Pancreas (tissue), 10 donors: ENCODE results near the gene CSF3R. TPM values are rescaled to one million over a fixed set of nuclear protein-coding genes. Genes with fewer than 3 reads are reported as not detected.

Experiments
- ATAC-seq, 4 donors: fragments of 200-7000 bp; cut with Tn5 transposase; one replicate each; pipeline versions ENCODE4 v1.8.0 to v1.9.1; 2020; ENCODE audit warnings: mild to moderate bottlenecking in 4 of 4, moderate library complexity in 4 of 4
- DNase-seq, 6 donors: peaks; one replicate each; pipeline ENCODE4 v3.0.0-alpha.2; 2020
- FAIRE-seq: peaks from 2 replicates; lab custom pipeline; 2012; peaks lifted over from hg19 to GRCh38; lab: Jason Lieb, UNC
- H3K27ac ChIP-seq, 4 donors: fragments of 200-600 bp; sonication (generic); 1 replicate in 3 of 4; 2 replicates in 1 of 4; pipeline versions ENCODE4 v1.5.0 to v1.8.0; 2020
- H3K27me3 ChIP-seq, 4 donors: fragments of 200-600 bp; one replicate each; pipeline ENCODE4 v1.8.0; 2021
- H3K36me3 ChIP-seq, 3 donors: fragments of 200-600 bp; sonication (generic) in 1 of 3; one replicate each; pipeline versions ENCODE4 v1.5.0 to v1.8.0; 2020 to 2021
- H3K4me1 ChIP-seq, 3 donors: fragments of 200-600 bp; one replicate each; pipeline ENCODE4 v1.8.0; 2021
- H3K4me3 ChIP-seq, 4 donors: fragments of 200-600 bp; sonication (generic) in 2 of 4; one replicate each; pipeline versions ENCODE4 v1.5.0 to v1.8.0; 2020 to 2021
- H3K9me3 ChIP-seq, 4 donors: fragments of 200-600 bp; one replicate each; pipeline ENCODE4 v1.8.0; 2021
- WGBS, 2 donors: extraction: QIAGEN DNeasy Blood & Tissue Kit; methylation state at CpG; one replicate each; pipeline ENCODE4 v1.1.7; 2013; 5-methylcytosine and 5-hydroxymethylcytosine counted together
- intact Hi-C, 3 donors: fragments of 100-400 bp; cut with DNase I; formaldehyde crosslinking; loops; one replicate each; pipeline versions ENCODE4 v1.11.1 to v1.14.2; 2022
- polyA plus RNA-seq, 2 donors: library from polyadenylated mRNA; stranded (reverse); fragments of 200-250 nt; gene quantifications; one replicate each; pipeline ENCODE4 v1.2.3, GENCODE V29; 2013
- total RNA-seq, 6 donors: library from RNA; stranded (reverse); fragmentation: NEBNext Ultra II Directional in 4 of 6; extraction: Animal tissue kit (Norgen Biotek cat#: 25700) in 4 of 6; gene quantifications; one replicate each; pipeline versions ENCODE4 v1.2.1 to v1.2.4, GENCODE V29; 2021 to 2023
- TF ChIP-seq, protein P1 (sequence below), 4 donors: fragments of 200-600 bp; sonication (generic) in 3 of 4; IDR thresholded peaks; one replicate each; pipeline versions ENCODE4 v1.5.0 to v1.8.0; 2021; ENCODE audit warnings: antibody characterized with exemption in 4 of 4
- donor health status: healthy with polysubstance abuse.
- donor health status: DM: no; HTN: no; CAD: no; lungs with moderate emphysema.
- donor health status: DM: no; HTN: no; CAD: no.
- donor health status: control.
- donor health status: control.
- donor health status: Bipolar disorder and iron deficiency.
- donor health status: DM: yes; HTN: yes; CAD: no.
- donor health status: DM: no; HTN: no; CAD: no.
- donor health status: DM: no; HTN: no; CAD: no.
- donor health status: DM: yes; HTN: yes; CAD: no.

The CSF3R gene
- total and polyA plus RNA-seq, 8 donors, result 0.47 to 13.4 (median 2.7) TPM

DNA sequence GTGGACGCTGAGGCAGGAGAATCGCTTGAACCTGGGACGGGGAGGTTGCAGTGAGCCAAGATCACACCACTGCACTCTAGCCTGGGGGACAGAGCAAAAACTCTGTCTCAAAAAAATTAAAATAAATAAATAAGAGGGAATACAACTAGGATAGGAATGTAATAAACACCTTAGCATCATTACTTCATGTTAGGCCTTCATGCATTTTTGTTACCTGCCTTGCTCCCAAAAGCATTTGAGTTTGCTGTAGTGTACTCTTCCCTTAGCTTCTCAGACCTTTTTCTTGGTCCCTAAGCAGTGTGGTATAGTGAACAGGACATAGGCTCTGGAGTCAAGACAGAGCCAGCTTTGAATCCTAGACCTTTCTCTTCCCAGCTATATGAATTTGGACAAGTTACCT, 29.7 kb downstream of the CSF3R start:
- Histone ChIP-seq H3K9me3 (no peaks in the 10 kb centered on the region), H3K36me3 (peaks cover 0 to 25% (median 0%) of the 10 kb centered on the region in 3 donors), H3K4me1 (peaks cover 0 to 3% (median 0%) of the 10 kb centered on the region in 3 donors), H3K27ac (no peak overlapping the region), H3K27me3 (no peaks in the 10 kb centered on the region), H3K4me3 (no peak overlapping the region)
- TF ChIP-seq, protein P1, sequence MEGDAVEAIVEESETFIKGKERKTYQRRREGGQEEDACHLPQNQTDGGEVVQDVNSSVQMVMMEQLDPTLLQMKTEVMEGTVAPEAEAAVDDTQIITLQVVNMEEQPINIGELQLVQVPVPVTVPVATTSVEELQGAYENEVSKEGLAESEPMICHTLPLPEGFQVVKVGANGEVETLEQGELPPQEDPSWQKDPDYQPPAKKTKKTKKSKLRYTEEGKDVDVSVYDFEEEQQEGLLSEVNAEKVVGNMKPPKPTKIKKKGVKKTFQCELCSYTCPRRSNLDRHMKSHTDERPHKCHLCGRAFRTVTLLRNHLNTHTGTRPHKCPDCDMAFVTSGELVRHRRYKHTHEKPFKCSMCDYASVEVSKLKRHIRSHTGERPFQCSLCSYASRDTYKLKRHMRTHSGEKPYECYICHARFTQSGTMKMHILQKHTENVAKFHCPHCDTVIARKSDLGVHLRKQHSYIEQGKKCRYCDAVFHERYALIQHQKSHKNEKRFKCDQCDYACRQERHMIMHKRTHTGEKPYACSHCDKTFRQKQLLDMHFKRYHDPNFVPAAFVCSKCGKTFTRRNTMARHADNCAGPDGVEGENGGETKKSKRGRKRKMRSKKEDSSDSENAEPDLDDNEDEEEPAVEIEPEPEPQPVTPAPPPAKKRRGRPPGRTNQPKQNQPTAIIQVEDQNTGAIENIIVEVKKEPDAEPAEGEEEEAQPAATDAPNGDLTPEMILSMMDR (IDR thresholded peaks at IDR 0.05), result no peak
- FAIRE-seq (no peak), ATAC-seq (no peak), DNase-seq (no peak)
- intact Hi-C loops, result no loop called here
- WGBS, 2 donors, result 86 to 89% methylated on average over 3 of the region's 3 CpGs

DNA sequence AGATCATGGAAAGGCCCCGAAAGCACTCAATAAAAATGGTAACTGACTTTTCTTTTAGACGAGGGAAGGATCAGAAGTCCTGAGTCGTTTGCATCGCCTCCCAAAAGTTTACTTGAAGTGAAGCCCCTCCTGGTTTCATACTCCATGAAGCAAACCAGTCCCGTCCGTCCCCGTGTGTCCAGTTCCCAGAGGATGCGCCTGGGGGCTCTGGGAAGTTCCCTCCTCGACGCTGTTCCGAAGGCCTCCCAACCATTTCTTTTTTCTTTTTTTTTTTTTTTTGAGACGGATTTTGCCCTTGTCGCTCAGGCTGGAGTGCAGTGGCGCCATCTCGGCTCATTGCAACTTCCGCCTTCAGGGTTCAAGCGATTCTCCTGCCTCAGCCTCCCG, 31.8 kb downstream of the CSF3R start:
- peak overlapping the region; percentile 41 to 78 (median 56) for H3K4me3 ChIP-seq
- WGBS, 2 donors, result 34 to 39% methylated on average over 18 of the region's 18 CpGs
- H3K27ac ChIP-seq, result peak overlapping the region; percentile 83 to 94 (median 90)
- no peaks in the 10 kb centered on the region for H3K9me3 ChIP-seq
- peaks cover 0 to 10% (median 0%) of the 10 kb centered on the region in 3 donors for H3K36me3 ChIP-seq
- FAIRE-seq (no peak), DNase-seq (no peak), ATAC-seq (no peak)
- H3K4me1 ChIP-seq, result peaks cover 0 to 3% (median 0%) of the 10 kb centered on the region in 3 donors
- TF ChIP-seq, protein P1 (IDR thresholded peaks at IDR 0.05), result no peak
- H3K27me3 ChIP-seq, result no peaks in the 10 kb centered on the region
- intact Hi-C loops, result no loop called here

DNA sequence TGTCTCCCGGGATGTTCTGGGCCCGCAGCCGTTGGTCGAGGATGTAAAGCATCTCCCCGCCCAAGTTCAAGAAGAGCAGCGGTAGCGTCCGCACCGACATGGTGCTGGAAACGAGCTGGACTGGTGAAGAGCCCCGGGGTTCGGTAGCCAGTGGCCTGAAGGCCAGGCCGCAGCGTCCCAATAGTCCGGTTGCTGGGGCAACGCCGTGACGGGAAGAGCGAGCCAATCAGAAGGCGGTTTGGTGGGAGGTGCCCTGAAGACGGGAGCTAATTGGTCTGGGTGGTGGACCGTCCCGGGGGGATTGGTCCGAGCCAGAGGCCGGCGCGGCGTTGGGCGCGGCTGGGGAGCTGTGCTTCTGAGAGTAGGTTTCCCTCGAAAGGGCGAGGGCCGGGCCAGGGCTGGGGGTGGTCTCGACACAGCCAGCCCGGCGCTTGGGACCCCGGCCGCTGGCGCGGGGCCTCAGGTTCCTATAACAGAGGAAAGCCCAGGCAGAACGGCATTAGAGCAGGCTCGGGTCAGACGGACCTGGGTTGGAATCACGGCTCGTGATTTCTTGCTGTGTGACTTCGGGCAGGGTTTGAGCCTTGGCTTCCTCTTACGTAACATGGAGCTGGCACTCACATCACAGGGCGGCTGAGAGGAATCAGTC, 32.3 kb downstream of the CSF3R start, which contains the start of gene OSCP1:
TSS of gene OSCP1 (minus strand) at position 182 of the 649 bp plus-strand sequence. CDS start at position 100, 82 bp downstream.
- H3K36me3 ChIP-seq, result peaks cover 0 to 5% (median 0%) of the 10 kb centered on the region in 3 donors
- no peaks in the 10 kb centered on the region for H3K27me3 ChIP-seq
- H3K4me1 ChIP-seq, result peaks cover 0 to 3% (median 0%) of the 10 kb centered on the region in 3 donors
- H3K4me3 ChIP-seq, result peak within 1 kb of the TSS; percentile 41 to 78 (median 56)
- no peak for FAIRE-seq
- WGBS, 2 donors, result 0 to 1% methylated on average over 42 to 48 of the region's 48 CpGs
- intact Hi-C loops, result no loop called here
- peak; percentile 98 to 100 (median 99) for ATAC-seq
- H3K27ac ChIP-seq, result peak within 1 kb of the TSS; percentile 83 to 94 (median 90)
- TF ChIP-seq, protein P1 (IDR thresholded peaks at IDR 0.05), result no peak
- H3K9me3 ChIP-seq, result no peaks in the 10 kb centered on the region
- DNase-seq, result peak; percentile 93 to 98 (median 94)

DNA sequence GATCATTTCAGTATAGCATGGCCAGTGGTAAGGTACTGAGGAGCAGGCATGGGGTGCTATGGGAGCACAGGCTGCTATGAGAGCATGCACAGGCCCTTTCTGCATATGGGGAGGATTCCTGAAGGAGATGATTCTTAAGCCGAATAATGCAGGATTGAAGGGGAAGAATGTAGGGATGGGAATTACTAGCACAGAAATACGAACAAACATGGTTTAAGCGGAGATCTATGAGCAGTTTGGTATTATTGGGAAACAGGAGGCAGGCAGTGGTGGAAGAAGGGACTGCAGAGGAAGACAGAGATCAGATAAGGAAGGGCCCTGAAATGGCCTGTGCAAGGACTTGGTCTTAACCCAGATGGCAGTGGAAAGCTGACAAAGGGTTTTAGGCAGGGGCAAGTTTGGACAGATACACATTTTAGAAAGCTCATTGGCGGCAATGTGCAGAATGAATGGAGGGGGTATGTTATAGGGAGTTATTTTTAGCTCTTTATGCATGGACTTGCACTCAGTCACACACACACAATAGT, 34.1 kb downstream of the CSF3R start:
- Histone ChIP-seq H3K27me3 (no peaks in the 10 kb centered on the region), H3K4me1 (peaks cover 0 to 3% (median 0%) of the 10 kb centered on the region in 3 donors), H3K36me3 (no peaks in the 10 kb centered on the region), H3K27ac (no peak overlapping the region), H3K4me3 (no peak overlapping the region), H3K9me3 (no peaks in the 10 kb centered on the region)
- ATAC-seq, result no peak
- intact Hi-C loops, result no loop called here
- no peak for DNase-seq
- TF ChIP-seq, protein P1 (IDR thresholded peaks at IDR 0.05), result no peak
- FAIRE-seq, result no peak
- WGBS, 2 donors, result 89 to 95% methylated on average over 4 of the region's 4 CpGs

DNA sequence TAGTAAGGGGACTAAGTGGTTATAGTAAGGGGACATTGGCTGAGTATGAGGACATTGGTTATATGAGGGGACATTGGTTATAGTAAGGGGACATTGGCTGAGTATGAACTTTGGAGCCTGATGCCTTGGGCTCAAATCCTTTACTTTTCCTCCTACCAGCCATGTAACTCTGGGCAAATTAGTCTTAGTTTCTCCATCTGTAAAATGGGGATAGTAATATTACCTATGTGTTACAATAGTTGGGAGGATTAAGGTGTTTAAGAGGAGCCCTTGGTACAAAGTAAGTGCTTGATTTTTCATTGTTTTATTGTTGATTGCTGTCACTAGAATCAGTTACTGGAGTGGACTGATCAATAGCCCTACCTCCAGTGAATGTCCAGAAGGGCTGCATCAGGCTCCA, 35.3 kb downstream of the CSF3R start:
- DNase-seq (no peak), FAIRE-seq (no peak), ATAC-seq (no peak)
- H3K4me1 ChIP-seq, result peaks cover 0 to 3% (median 0%) of the 10 kb centered on the region in 3 donors
- H3K4me3 ChIP-seq, result no peak overlapping the region
- intact Hi-C loops, result no loop called here
- H3K9me3 ChIP-seq, result no peaks in the 10 kb centered on the region
- no peak overlapping the region for H3K27ac ChIP-seq
- H3K27me3 ChIP-seq, result no peaks in the 10 kb centered on the region
- TF ChIP-seq, protein P1 (IDR thresholded peaks at IDR 0.05), result no peak
- H3K36me3 ChIP-seq, result no peaks in the 10 kb centered on the region
